Measurements from ENCODE around the gene ADAMTS14. TPM values are rescaled to one million over a fixed set of nuclear protein-coding genes. Genes with fewer than 3 reads are reported as not detected.

Gene ADAMTS14
- total and polyA plus RNA-seq, 3 experiments from 2014 or later = 0.06 TPM; not detected in 2

DNA sequence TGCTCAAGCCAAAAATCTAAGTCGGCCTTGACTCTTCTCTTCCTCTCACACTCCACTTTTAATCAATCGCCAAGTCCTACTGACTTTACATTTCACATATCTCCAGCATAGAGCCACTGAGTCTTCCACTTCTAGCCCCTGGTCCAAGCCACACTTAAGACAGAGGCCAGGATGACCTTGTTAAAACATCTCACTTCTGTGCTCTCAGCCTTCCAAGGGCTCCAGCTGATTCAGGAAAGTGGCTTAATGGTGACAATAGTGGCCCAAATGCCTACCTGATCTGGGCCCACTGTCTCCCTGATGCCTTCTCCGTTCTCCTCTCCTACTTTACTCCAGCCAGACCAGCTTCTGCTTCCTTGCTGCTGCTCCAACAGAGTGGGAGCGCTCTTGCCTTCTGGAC, 108.5 kb downstream of the ADAMTS14 start:
- Mint-ChIP-seq H3K4me1 (peaks cover 0 to 5% (median 0%) of the 10 kb centered on the region in 3 donors), H3K36me3 (no peaks in the 10 kb centered on the region), H3K27me3 (peaks cover 5% of the 10 kb centered on the region in 2 donors), H3K4me3 (no peak overlapping the region), H3K9me3 (no peaks in the 10 kb centered on the region), H3K27ac (peak overlapping the region in 2 of 8 donors; percentile 18 to 66)
- ChIA-PET POLR2A (no interaction called here), CTCF (no interaction called here)
- Histone ChIP-seq H3K4me1 (ENCODE audit: insufficient read depth, low read length) (no peaks in the 10 kb centered on the region), H3K27ac (ENCODE audit: low read depth, low read length) (no peak overlapping the region), H3K36me3 (ENCODE audit: insufficient read depth, low read length) (no peaks in the 10 kb centered on the region), H3K4me3 (ENCODE audit: low read length) (no peak overlapping the region), H3K27me3 (ENCODE audit: insufficient read depth, low read length, poor library complexity, severe bottlenecking) (no peaks in the 10 kb centered on the region), H3K9me3 (ENCODE audit: low read length) (no peaks in the 10 kb centered on the region)
- no peak for DNase-seq

GRCh38 chr10:70781461-70782051, 109.2 kb downstream of the ADAMTS14 start:
- ChIA-PET POLR2A (no interaction called here), CTCF (no interaction called here)
- Mint-ChIP-seq H3K9me3 (no peaks in the 10 kb centered on the region), H3K4me1 (peaks cover 0 to 9% (median 0%) of the 10 kb centered on the region in 3 donors), H3K27me3 (peaks cover 5 to 8% of the 10 kb centered on the region in 2 donors), H3K27ac (no peak overlapping the region), H3K36me3 (no peaks in the 10 kb centered on the region), H3K4me3 (no peak overlapping the region)
- no peaks in the 10 kb centered on the region for H3K4me1 ChIP-seq (ENCODE audit: insufficient read depth, low read length)
- no peaks in the 10 kb centered on the region for H3K36me3 ChIP-seq (ENCODE audit: insufficient read depth, low read length)
- DNase-seq = no peak
- H3K27ac ChIP-seq (ENCODE audit: low read depth, low read length) = no peak overlapping the region
- H3K27me3 ChIP-seq (ENCODE audit: insufficient read depth, low read length, poor library complexity, severe bottlenecking) = no peaks in the 10 kb centered on the region
- H3K9me3 ChIP-seq (ENCODE audit: low read length) = no peaks in the 10 kb centered on the region
- no peak overlapping the region for H3K4me3 ChIP-seq (ENCODE audit: low read length)

GRCh38 chr10:70782086-70782745, 109.9 kb downstream of the ADAMTS14 start:
- CTCF ChIA-PET = no interaction called here
- no peaks in the 10 kb centered on the region for H3K36me3 Mint-ChIP-seq
- H3K4me1 ChIP-seq (ENCODE audit: insufficient read depth, low read length) = no peaks in the 10 kb centered on the region
- no peak overlapping the region for H3K4me3 Mint-ChIP-seq
- H3K27ac Mint-ChIP-seq = no peak overlapping the region
- no peaks in the 10 kb centered on the region for H3K9me3 Mint-ChIP-seq
- no peak for DNase-seq
- no peaks in the 10 kb centered on the region for H3K36me3 ChIP-seq (ENCODE audit: insufficient read depth, low read length)
- no peak overlapping the region for H3K27ac ChIP-seq (ENCODE audit: low read depth, low read length)
- POLR2A ChIA-PET = no interaction called here
- H3K4me3 ChIP-seq (ENCODE audit: low read length) = no peak overlapping the region
- peaks cover 0 to 9% (median 0%) of the 10 kb centered on the region in 3 donors for H3K4me1 Mint-ChIP-seq
- H3K27me3 ChIP-seq (ENCODE audit: insufficient read depth, low read length, poor library complexity, severe bottlenecking) = no peaks in the 10 kb centered on the region
- H3K27me3 Mint-ChIP-seq = peaks cover 5 to 8% of the 10 kb centered on the region in 2 donors
- no peaks in the 10 kb centered on the region for H3K9me3 ChIP-seq (ENCODE audit: low read length)

DNA sequence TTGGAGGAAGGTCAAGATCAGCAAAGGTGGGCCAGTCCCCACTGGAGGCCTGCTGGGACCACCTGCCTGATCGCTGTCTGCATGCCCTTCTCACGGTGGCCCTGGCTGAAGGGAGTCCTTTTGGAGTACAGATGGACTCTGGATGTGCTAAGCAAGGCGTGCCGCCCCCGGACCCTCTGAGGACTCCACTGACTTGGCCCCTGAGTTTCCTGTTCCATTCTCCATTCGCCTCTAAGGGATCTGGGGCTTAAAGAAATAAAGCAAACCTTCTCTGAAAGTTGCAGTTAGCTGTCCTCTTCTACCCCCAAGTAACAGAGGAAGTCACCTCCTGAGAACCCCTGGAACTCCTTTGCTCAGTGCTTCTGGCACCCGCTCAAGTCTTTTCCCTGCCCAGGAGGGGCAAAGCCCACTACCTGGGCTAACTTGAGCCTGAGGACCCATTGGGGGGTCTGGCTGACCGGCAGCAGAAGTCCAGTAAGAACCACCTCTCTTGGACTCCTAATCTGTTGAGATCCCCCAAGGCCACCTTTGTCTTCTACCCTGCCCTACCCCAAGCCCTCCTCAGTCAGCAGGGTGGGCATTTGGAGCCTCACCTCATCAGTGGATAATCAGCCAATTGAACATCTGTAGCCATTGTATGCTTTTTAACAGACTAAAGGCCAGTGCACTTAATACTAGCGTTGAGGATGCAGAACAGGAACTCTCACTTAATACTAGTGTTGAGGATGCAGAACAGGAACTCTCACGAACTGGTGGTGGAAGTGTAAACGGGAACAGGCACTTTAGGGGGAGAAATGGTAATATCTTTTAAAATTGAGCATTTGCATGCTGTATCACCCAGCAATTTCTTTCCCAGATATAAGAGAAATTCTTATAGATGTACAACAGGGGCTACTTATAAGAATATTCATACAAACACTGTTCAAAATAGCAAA, 110.7 kb downstream of the ADAMTS14 start:
- Mint-ChIP-seq H3K27ac (no peak overlapping the region), H3K4me3 (no peak overlapping the region), H3K9me3 (no peaks in the 10 kb centered on the region), H3K27me3 (peaks cover 5 to 8% of the 10 kb centered on the region in 2 donors), H3K4me1 (peaks cover 0 to 9% (median 0%) of the 10 kb centered on the region in 3 donors), H3K36me3 (no peaks in the 10 kb centered on the region)
- DNase-seq = no peak
- H3K27me3 ChIP-seq (ENCODE audit: insufficient read depth, low read length, poor library complexity, severe bottlenecking) = no peaks in the 10 kb centered on the region
- H3K4me1 ChIP-seq (ENCODE audit: insufficient read depth, low read length) = no peaks in the 10 kb centered on the region
- H3K4me3 ChIP-seq (ENCODE audit: low read length) = no peak overlapping the region
- no peaks in the 10 kb centered on the region for H3K9me3 ChIP-seq (ENCODE audit: low read length)
- POLR2A ChIA-PET = no interaction called here
- CTCF ChIA-PET = no interaction called here
- no peak overlapping the region for H3K27ac ChIP-seq (ENCODE audit: low read depth, low read length)
- no peaks in the 10 kb centered on the region for H3K36me3 ChIP-seq (ENCODE audit: insufficient read depth, low read length)

GRCh38 chr10:70784016-70784415, 111.7 kb downstream of the ADAMTS14 start:
- ChIA-PET CTCF (no interaction called here), POLR2A (no interaction called here)
- no peak overlapping the region for H3K4me3 ChIP-seq (ENCODE audit: low read length)
- Mint-ChIP-seq H3K9me3 (no peaks in the 10 kb centered on the region), H3K4me1 (peaks cover 0 to 9% (median 0%) of the 10 kb centered on the region in 3 donors), H3K4me3 (no peak overlapping the region), H3K36me3 (no peaks in the 10 kb centered on the region), H3K27ac (peak overlapping the region in 1 of 8 donors; percentile 14), H3K27me3 (peaks cover 5 to 8% of the 10 kb centered on the region in 2 donors)
- no peak for DNase-seq
- no peaks in the 10 kb centered on the region for H3K9me3 ChIP-seq (ENCODE audit: low read length)
- H3K4me1 ChIP-seq (ENCODE audit: insufficient read depth, low read length) = no peaks in the 10 kb centered on the region
- H3K36me3 ChIP-seq (ENCODE audit: insufficient read depth, low read length) = no peaks in the 10 kb centered on the region
- no peaks in the 10 kb centered on the region for H3K27me3 ChIP-seq (ENCODE audit: insufficient read depth, low read length, poor library complexity, severe bottlenecking)
- no peak overlapping the region for H3K27ac ChIP-seq (ENCODE audit: low read depth, low read length)

- peaks cover 6 to 8% of the 10 kb centered on the region in 2 donors for H3K27me3 Mint-ChIP-seq
- ChIA-PET POLR2A (no interaction called here), CTCF (no interaction called here)
- H3K27me3 ChIP-seq (ENCODE audit: insufficient read depth, low read length, poor library complexity, severe bottlenecking) = no peaks in the 10 kb centered on the region
- H3K4me1 ChIP-seq (ENCODE audit: insufficient read depth, low read length) = no peaks in the 10 kb centered on the region
- no peaks in the 10 kb centered on the region for H3K36me3 Mint-ChIP-seq
- no peak overlapping the region for H3K27ac ChIP-seq (ENCODE audit: low read depth, low read length)
- H3K4me3 Mint-ChIP-seq = no peak overlapping the region
- no peaks in the 10 kb centered on the region for H3K36me3 ChIP-seq (ENCODE audit: insufficient read depth, low read length)
- H3K27ac Mint-ChIP-seq = peak overlapping the region in 1 of 8 donors; percentile 14
- no peaks in the 10 kb centered on the region for H3K9me3 Mint-ChIP-seq
- no peak overlapping the region for H3K4me3 ChIP-seq (ENCODE audit: low read length)
- H3K4me1 Mint-ChIP-seq = peaks cover 0 to 9% (median 0%) of the 10 kb centered on the region in 3 donors
- DNase-seq = no peak
- no peaks in the 10 kb centered on the region for H3K9me3 ChIP-seq (ENCODE audit: low read length)
These were observed 112.2 kb downstream of the ADAMTS14 start for GRCh38 chr10:70784471-70784870.

- no peak for DNase-seq
- Mint-ChIP-seq H3K36me3 (no peaks in the 10 kb centered on the region), H3K27me3 (peaks cover 7 to 8% of the 10 kb centered on the region in 2 donors)
These were observed 112.9 kb downstream of the ADAMTS14 start, which contains the start of gene TBATA for GRCh38 chr10:70785190-70785589. TSS of gene TBATA (minus strand) at chr10:70785377. CDS start at chr10:70783379, 1,998 bp downstream.

More at GRCh38 chr10:70785190-70785589, 112.9 kb downstream of the ADAMTS14 start, which contains the start of gene TBATA:
- Histone ChIP-seq H3K4me3 (ENCODE audit: low read length) (no peak within 1 kb of the TSS), H3K36me3 (ENCODE audit: insufficient read depth, low read length) (no peaks in the 10 kb centered on the region), H3K27me3 (ENCODE audit: insufficient read depth, low read length, poor library complexity, severe bottlenecking) (no peaks in the 10 kb centered on the region), H3K4me1 (ENCODE audit: insufficient read depth, low read length) (no peaks in the 10 kb centered on the region), H3K27ac (ENCODE audit: low read depth, low read length) (no peak within 1 kb of the TSS), H3K9me3 (ENCODE audit: low read length) (no peaks in the 10 kb centered on the region)
- peaks cover 0 to 9% (median 0%) of the 10 kb centered on the region in 3 donors for H3K4me1 Mint-ChIP-seq
- peak within 1 kb of the TSS in 2 of 8 donors; percentile 14 to 29 for H3K27ac Mint-ChIP-seq
- H3K9me3 Mint-ChIP-seq = no peaks in the 10 kb centered on the region
- ChIA-PET POLR2A (no interaction called here), CTCF (no interaction called here)
- peak within 1 kb of the TSS in 1 of 7 donors; percentile 5 for H3K4me3 Mint-ChIP-seq

Data from CD8-positive, alpha-beta memory T cell (primary cell).